ENCODE data around the gene GSKIP.
"Not testable (repeated sequence)": the region's sequence is repeated elsewhere in the genome, so short reads cannot be mapped to it uniquely, and the experiment has no call there.

GSKIP gene

GRCh38 chr14:96341323-96341722 lies 22.0 kb upstream of the GSKIP start:
- no peak for DNase-seq (ENCODE audit: low read depth in 1 of 2, low spot score in 1 of 2)
- no peak for TF ChIP-seq REST (IDR thresholded peaks at IDR 0.05; ENCODE audit: insufficient replicate concordance, low read depth)
- no peak for TF ChIP-seq GABPA (IDR thresholded peaks at IDR 0.05; ENCODE audit: low read depth)
- TF ChIP-seq SPI1 (IDR thresholded peaks at IDR 0.05; ENCODE audit: borderline replicate concordance, low read depth): no peak
- no peak for TF ChIP-seq POLR2AphosphoS5 (IDR thresholded peaks at IDR 0.05; ENCODE audit: low read depth)
- TF ChIP-seq CTCF (IDR thresholded peaks at IDR 0.05; ENCODE audit: insufficient read depth, low read length): no peak
- Histone ChIP-seq H3K27ac (replicated peaks) (no peak overlapping the region), H3K27me3 (ENCODE audit: insufficient read depth, poor library complexity, severe bottlenecking) (no peaks in the 10 kb centered on the region), H3K4me3 (replicated peaks; ENCODE audit: insufficient read depth, low read length) (no peak overlapping the region)

DNA sequence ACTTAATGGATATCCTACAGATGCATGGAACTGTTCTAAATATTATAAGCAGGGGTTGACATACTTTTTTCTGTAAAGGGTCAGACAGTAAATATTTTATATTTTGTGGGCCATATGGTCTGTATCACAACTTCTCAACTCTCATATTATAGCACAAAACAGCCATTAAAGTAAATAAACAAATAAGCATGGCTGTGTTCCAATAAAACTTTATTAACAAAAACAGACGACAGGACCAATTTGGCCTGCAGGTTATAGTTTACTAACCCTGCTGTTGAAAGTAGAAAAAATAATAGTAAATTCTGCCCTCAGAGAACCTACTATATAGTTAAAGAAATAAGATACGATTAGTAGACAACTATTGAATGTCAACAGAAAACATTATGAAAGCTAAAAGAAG lies 17.7 kb upstream of the GSKIP start:
- Histone ChIP-seq H3K27me3 (ENCODE audit: insufficient read depth, poor library complexity, severe bottlenecking) (no peaks in the 10 kb centered on the region), H3K4me3 (replicated peaks; ENCODE audit: insufficient read depth, low read length) (no peak overlapping the region), H3K27ac (replicated peaks) (no peak overlapping the region)
- no peak for DNase-seq (ENCODE audit: low read depth in 1 of 2, low spot score in 1 of 2)
- TF ChIP-seq CTCF (IDR thresholded peaks at IDR 0.05; ENCODE audit: insufficient read depth, low read length) (no peak), POLR2AphosphoS5 (IDR thresholded peaks at IDR 0.05; ENCODE audit: low read depth) (no peak), REST (IDR thresholded peaks at IDR 0.05; ENCODE audit: insufficient replicate concordance, low read depth) (no peak), GABPA (IDR thresholded peaks at IDR 0.05; ENCODE audit: low read depth) (no peak), SPI1 (IDR thresholded peaks at IDR 0.05; ENCODE audit: borderline replicate concordance, low read depth) (no peak)

GRCh38 chr14:96347957-96348356 lies 15.4 kb upstream of the GSKIP start:
- H3K27ac ChIP-seq (replicated peaks); H3K4me3 ChIP-seq (replicated peaks; ENCODE audit: insufficient read depth, low read length); H3K27me3 ChIP-seq (ENCODE audit: insufficient read depth, poor library complexity, severe bottlenecking); DNase-seq (ENCODE audit: low read depth in 1 of 2, low spot score in 1 of 2): not testable (repeated sequence)

DNA sequence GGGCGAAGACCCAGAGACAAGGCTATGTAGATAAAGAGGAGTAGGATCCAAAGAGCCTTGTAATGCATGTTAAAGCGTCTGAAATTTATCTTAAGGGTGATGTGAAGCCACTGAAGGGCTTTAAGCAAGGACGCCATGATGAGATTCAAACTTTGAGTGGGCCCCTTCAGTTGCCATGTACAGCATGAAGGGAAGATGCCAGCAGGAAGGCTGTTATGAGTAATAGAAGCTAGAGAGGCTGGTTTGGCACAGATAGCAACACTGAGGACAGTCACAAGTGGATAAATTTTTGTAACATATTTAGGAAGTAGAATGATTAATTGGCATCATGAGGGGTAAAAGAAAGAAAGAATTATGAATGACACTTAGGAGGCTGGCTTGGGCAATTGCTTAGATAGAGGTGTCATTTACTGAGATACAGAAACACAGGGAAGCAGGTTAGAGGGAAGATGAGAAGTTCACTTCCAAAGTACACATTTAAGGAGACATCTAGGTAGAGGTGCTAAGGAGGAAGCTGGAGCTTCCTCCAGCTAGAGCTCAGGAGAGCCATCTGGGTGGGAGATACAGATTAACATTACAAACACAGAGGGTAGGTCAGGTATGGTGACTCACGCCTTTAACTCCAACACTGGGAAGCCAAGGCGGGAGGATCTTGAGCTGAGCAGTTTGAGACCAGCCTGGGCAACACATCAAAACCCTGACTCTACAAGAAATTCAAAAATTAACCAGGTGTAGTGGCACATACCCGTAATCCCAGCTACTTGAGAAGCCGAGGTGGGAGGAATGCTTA lies 13.8 kb upstream of the GSKIP start:
- no peak for DNase-seq (ENCODE audit: low read depth in 1 of 2, low spot score in 1 of 2)
- no peak for TF ChIP-seq POLR2AphosphoS5 (IDR thresholded peaks at IDR 0.05; ENCODE audit: low read depth)
- no peak for TF ChIP-seq REST (IDR thresholded peaks at IDR 0.05; ENCODE audit: insufficient replicate concordance, low read depth)
- TF ChIP-seq SPI1 (IDR thresholded peaks at IDR 0.05; ENCODE audit: borderline replicate concordance, low read depth): no peak
- no peak for TF ChIP-seq CTCF (IDR thresholded peaks at IDR 0.05; ENCODE audit: insufficient read depth, low read length)
- TF ChIP-seq GABPA (IDR thresholded peaks at IDR 0.05; ENCODE audit: low read depth): no peak
- H3K27me3 ChIP-seq (ENCODE audit: insufficient read depth, poor library complexity, severe bottlenecking): no peaks in the 10 kb centered on the region
- H3K4me3 ChIP-seq (replicated peaks; ENCODE audit: insufficient read depth, low read length): no peak overlapping the region
- H3K27ac ChIP-seq (replicated peaks): no peak overlapping the region
